Measurements from ENCODE around the gene LRCH3. TPM values are rescaled to one million over a fixed set of nuclear protein-coding genes. Genes with fewer than 3 reads are reported as not detected.

The LRCH3 gene
- total and polyA plus RNA-seq, 7 donors: 4.8 to 154 (median 44.7) TPM

DNA sequence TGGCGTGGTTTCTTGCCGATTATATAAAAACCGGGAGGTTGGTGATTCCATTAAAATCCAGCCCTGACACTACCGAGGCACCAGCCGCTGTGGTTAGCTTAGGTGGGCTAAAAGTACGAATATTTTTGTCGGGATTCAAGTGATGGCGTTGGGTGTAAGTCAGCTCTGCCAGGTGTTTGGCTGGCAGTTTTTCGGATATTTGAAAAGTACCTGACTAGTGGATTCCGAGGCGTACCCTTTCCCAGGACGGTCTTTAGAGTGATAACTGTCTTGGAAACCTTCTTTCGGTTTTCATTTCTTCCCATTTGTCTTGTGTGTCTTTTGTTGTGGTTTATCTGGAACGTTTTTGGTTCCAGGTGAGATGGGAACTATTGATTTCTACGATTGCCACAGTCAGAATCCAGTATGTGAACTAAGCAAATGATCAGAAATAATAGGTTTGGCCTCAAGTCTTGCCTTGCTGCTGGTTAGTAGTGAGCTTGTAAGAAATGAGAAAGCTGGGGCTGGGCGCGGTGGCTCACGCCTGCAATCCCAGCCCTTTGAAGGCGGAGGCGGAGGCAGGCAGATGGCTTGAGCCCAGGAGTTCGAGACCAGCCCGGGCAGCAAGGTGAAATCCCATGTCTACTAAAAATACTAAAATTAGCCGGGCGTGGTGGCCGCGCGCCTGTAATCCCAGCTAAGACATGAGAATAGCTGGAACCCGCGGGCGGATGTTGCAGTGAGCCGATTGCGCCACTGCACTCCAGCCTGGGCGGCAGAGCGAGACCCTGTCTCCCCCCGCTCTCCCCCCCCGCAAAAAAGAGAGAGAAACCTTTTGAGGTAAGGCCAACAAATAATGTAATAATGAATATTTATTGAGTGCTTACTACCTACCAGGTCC lies 40.0 kb upstream of the LRCH3 start:
- DNase-seq: peak; percentile 90
- no peak for TF ChIP-seq EP300 (IDR thresholded peaks at IDR 0.05)
- peak; percentile 13 to 63 (median 46) for TF ChIP-seq POLR2AphosphoS5 (IDR thresholded peaks at IDR 0.05)
- TF ChIP-seq POLR2A (IDR thresholded peaks at IDR 0.05): peak in 1 of 2 donors; percentile 29
- intact Hi-C loops (cut with DNase I): loop anchor here (1.0 kb wide), 1 partner anchor 40 kb away; the partner anchor contains the start of gene LRCH3
- no peaks in the 10 kb centered on the region for H3K9me3 ChIP-seq
- H3K36me3 ChIP-seq: no peaks in the 10 kb centered on the region
- H3K27me3 ChIP-seq: no peaks in the 10 kb centered on the region
- H3K27ac ChIP-seq: peak overlapping the region; percentile 89 to 98 (median 95)
- peaks cover 0 to 35% (median 23%) of the 10 kb centered on the region in 4 donors for H3K4me1 ChIP-seq
- peak overlapping the region; percentile 56 to 85 (median 77) for H3K4me3 ChIP-seq
- 3 to 12% methylated on average over 36 of the region's 36 CpGs for WGBS, 2 donors

DNA sequence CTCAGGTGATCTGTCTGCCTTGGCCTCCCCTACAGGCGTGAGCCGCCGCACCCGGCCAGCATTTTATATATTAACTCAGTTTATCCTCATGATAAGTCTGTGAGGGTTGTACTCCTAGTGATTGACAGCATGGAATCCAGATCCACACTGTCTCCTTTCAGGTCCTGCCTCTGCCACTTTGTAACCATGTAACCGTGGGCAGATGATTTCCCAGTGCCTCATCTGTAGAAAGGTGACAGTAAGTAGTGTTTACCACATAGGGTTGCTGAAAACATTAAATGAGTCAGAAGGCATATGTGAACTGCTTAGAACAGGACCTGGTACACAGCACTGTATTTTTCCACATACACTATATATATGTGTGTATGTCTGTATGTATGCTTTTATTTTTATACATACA lies 38.9 kb upstream of the LRCH3 start:
- intact Hi-C loops (cut with DNase I): no loop called here
- Histone ChIP-seq H3K4me1 (peaks cover 0 to 41% (median 26%) of the 10 kb centered on the region in 4 donors), H3K9me3 (no peaks in the 10 kb centered on the region), H3K27me3 (no peaks in the 10 kb centered on the region), H3K4me3 (peak overlapping the region in 1 of 4 donors; percentile 78), H3K27ac (peak overlapping the region; percentile 89 to 98 (median 95)), H3K36me3 (peaks cover 0 to 7% (median 0%) of the 10 kb centered on the region in 4 donors)
- TF ChIP-seq POLR2A (IDR thresholded peaks at IDR 0.05) (no peak), POLR2AphosphoS5 (IDR thresholded peaks at IDR 0.05) (no peak), EP300 (IDR thresholded peaks at IDR 0.05) (no peak)
- TF ChIP-seq, protein P1, sequence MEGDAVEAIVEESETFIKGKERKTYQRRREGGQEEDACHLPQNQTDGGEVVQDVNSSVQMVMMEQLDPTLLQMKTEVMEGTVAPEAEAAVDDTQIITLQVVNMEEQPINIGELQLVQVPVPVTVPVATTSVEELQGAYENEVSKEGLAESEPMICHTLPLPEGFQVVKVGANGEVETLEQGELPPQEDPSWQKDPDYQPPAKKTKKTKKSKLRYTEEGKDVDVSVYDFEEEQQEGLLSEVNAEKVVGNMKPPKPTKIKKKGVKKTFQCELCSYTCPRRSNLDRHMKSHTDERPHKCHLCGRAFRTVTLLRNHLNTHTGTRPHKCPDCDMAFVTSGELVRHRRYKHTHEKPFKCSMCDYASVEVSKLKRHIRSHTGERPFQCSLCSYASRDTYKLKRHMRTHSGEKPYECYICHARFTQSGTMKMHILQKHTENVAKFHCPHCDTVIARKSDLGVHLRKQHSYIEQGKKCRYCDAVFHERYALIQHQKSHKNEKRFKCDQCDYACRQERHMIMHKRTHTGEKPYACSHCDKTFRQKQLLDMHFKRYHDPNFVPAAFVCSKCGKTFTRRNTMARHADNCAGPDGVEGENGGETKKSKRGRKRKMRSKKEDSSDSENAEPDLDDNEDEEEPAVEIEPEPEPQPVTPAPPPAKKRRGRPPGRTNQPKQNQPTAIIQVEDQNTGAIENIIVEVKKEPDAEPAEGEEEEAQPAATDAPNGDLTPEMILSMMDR (IDR thresholded peaks at IDR 0.05): no peak
- DNase-seq: no peak
- WGBS, 2 donors: 31 to 74% methylated on average over 5 of the region's 5 CpGs

DNA sequence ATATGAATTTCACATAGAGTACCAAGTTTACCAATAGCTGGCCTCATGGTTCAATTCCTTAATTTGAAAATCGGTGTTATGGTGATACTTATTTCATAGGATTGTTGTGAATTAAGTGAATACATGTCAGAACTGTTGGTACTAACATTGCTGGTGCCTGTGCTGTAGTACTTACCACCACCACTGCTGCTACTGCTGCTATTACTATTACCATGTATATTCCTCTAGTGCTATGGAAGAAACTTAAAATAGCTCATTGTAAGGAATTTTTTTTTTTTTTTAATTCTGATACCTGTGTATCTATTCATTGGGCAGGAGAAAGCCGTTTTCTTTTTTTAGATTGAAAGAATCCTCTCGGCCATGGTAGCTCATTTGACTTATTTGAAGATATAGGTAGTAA lies 37.8 kb upstream of the LRCH3 start:
- TF ChIP-seq POLR2A (IDR thresholded peaks at IDR 0.05) (no peak), EP300 (IDR thresholded peaks at IDR 0.05) (no peak)
- TF ChIP-seq, protein P1 (IDR thresholded peaks at IDR 0.05): no peak
- WGBS, 2 donors: 91 to 94% methylated on average over 3 of the region's 3 CpGs
- no peak overlapping the region for H3K27ac ChIP-seq
- H3K4me3 ChIP-seq: no peak overlapping the region
- no peak for DNase-seq
- no peaks in the 10 kb centered on the region for H3K27me3 ChIP-seq
- peaks cover 0 to 41% (median 26%) of the 10 kb centered on the region in 4 donors for H3K4me1 ChIP-seq
- no peaks in the 10 kb centered on the region for H3K9me3 ChIP-seq
- intact Hi-C loops (cut with DNase I): no loop called here
- H3K36me3 ChIP-seq: peaks cover 0 to 18% (median 0%) of the 10 kb centered on the region in 4 donors

DNA sequence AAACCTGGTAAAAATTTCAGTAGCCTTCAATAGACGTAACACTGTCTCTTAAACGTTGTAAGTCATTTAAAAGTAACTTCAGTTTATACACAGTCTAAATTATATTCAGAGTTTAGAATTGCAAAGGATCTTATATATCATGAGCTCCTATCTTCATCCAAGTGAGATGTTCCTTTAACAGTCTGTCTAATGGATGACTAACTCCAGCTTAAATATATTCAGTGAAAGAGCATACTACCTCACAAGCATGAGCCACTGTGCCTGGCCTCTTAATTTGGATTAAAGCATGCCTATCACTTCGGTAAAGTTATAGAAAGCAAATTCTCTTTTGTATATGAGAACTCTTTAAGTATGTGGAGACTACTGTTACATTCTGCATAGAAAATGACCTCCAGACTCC lies 34.4 kb upstream of the LRCH3 start:
- no peaks in the 10 kb centered on the region for H3K27me3 ChIP-seq
- intact Hi-C loops (cut with DNase I): no loop called here
- no peak for TF ChIP-seq POLR2AphosphoS5 (IDR thresholded peaks at IDR 0.05)
- TF ChIP-seq EP300 (IDR thresholded peaks at IDR 0.05): no peak
- no peak for TF ChIP-seq POLR2A (IDR thresholded peaks at IDR 0.05)
- TF ChIP-seq, protein P1 (IDR thresholded peaks at IDR 0.05): no peak
- DNase-seq: no peak
- H3K36me3 ChIP-seq: peaks cover 0 to 41% (median 0%) of the 10 kb centered on the region in 4 donors
- 84 to 94% methylated on average over 3 of the region's 3 CpGs for WGBS, 2 donors
- no peak overlapping the region for H3K27ac ChIP-seq
- H3K4me1 ChIP-seq: peaks cover 0 to 25% (median 13%) of the 10 kb centered on the region in 4 donors
- H3K9me3 ChIP-seq: no peaks in the 10 kb centered on the region
- no peak overlapping the region for H3K4me3 ChIP-seq

DNA sequence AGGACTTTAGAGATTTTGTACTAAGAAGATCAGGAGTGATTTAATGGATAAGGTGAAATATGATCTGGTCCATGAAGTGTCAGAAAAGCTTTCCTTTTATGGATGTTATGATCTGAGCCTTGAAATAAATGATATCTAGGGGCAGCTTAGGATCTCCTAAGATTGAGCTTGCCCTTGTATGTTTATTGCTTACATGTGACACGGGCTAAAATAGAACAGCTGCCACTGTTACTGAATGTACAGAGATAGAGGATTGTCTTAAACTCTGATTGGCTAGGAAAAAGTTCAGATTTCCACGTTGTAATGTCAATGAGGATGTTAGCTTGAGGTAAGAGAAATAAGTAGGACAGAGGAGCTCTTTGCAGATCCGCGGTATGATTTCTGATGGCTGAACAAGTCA lies 32.5 kb upstream of the LRCH3 start:
- Histone ChIP-seq H3K4me3 (no peak overlapping the region), H3K36me3 (peaks cover 0 to 59% (median 5%) of the 10 kb centered on the region in 4 donors), H3K4me1 (peaks cover 0 to 8% (median 3%) of the 10 kb centered on the region in 4 donors), H3K27me3 (no peaks in the 10 kb centered on the region), H3K27ac (no peak overlapping the region), H3K9me3 (no peaks in the 10 kb centered on the region)
- 92 to 97% methylated on average over 4 of the region's 4 CpGs for WGBS, 2 donors
- no peak for DNase-seq
- no peak for TF ChIP-seq EP300 (IDR thresholded peaks at IDR 0.05)
- TF ChIP-seq, protein P1 (IDR thresholded peaks at IDR 0.05): no peak
- TF ChIP-seq POLR2A (IDR thresholded peaks at IDR 0.05): no peak
- no peak for TF ChIP-seq POLR2AphosphoS5 (IDR thresholded peaks at IDR 0.05)
- intact Hi-C loops (cut with DNase I): no loop called here
